ENCODE results near the gene PCDHGA5.

GRCh38 chr5:141342773-141343172 lies 21.2 kb upstream of the PCDHGA5 start:
- no peak for TF ChIP-seq TP53 (CRISPR knock-in tag; IDR thresholded peaks at IDR 0.05)
- no peak for TF ChIP-seq ESRRA (CRISPR knock-in tag; IDR thresholded peaks at IDR 0.05; ENCODE audit: borderline replicate concordance)
- TF ChIP-seq CTCF (IDR thresholded peaks at IDR 0.05): no peak
- TF ChIP-seq ATF2 (CRISPR knock-in tag; IDR thresholded peaks at IDR 0.05; ENCODE audit: borderline replicate concordance, low read depth): no peak
- TF ChIP-seq ZNF532 (CRISPR knock-in tag; IDR thresholded peaks at IDR 0.05; ENCODE audit: borderline replicate concordance): no peak
- TF ChIP-seq ELF4 (CRISPR knock-in tag; IDR thresholded peaks at IDR 0.05; ENCODE audit: low read depth): no peak
- TF ChIP-seq PREB (CRISPR knock-in tag; IDR thresholded peaks at IDR 0.05; ENCODE audit: borderline replicate concordance): no peak
